ENCODE results near the gene HTR3D.

DNA sequence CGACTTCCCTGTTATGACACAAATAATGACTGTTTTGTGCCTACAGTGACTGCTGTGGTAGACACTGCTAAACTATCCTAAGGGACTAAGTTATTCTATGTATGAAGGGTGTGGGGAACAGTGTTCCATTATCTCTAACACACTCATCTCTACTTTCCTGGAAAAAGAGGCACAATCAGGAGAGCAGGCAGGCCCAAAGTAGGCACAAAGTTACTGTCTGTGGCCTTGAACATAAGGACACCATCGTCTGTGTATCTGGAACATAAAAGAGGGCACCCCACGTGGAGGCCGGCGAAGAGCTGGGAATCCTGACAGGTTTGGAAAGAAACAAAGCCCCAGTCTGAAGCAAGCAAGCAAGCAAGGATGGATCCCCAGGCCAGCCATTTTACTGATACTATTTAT lies 15.4 kb upstream of the HTR3D start:
- TF ChIP-seq, protein P1, sequence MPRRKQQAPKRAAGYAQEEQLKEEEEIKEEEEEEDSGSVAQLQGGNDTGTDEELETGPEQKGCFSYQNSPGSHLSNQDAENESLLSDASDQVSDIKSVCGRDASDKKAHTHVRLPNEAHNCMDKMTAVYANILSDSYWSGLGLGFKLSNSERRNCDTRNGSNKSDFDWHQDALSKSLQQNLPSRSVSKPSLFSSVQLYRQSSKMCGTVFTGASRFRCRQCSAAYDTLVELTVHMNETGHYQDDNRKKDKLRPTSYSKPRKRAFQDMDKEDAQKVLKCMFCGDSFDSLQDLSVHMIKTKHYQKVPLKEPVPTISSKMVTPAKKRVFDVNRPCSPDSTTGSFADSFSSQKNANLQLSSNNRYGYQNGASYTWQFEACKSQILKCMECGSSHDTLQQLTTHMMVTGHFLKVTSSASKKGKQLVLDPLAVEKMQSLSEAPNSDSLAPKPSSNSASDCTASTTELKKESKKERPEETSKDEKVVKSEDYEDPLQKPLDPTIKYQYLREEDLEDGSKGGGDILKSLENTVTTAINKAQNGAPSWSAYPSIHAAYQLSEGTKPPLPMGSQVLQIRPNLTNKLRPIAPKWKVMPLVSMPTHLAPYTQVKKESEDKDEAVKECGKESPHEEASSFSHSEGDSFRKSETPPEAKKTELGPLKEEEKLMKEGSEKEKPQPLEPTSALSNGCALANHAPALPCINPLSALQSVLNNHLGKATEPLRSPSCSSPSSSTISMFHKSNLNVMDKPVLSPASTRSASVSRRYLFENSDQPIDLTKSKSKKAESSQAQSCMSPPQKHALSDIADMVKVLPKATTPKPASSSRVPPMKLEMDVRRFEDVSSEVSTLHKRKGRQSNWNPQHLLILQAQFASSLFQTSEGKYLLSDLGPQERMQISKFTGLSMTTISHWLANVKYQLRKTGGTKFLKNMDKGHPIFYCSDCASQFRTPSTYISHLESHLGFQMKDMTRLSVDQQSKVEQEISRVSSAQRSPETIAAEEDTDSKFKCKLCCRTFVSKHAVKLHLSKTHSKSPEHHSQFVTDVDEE (CRISPR knock-in tag; IDR thresholded peaks at IDR 0.05) = no peak
- TF ChIP-seq RARB (CRISPR knock-in tag; IDR thresholded peaks at IDR 0.05) (no peak), PATZ1 (CRISPR knock-in tag; IDR thresholded peaks at IDR 0.05; ENCODE audit: borderline replicate concordance) (no peak), ZNF70 (CRISPR knock-in tag; IDR thresholded peaks at IDR 0.05) (no peak), ZNF565 (CRISPR knock-in tag; conservative IDR thresholded peaks at IDR 0.05; ENCODE audit: low read depth) (no peak), POU6F1 (CRISPR knock-in tag; IDR thresholded peaks at IDR 0.05; ENCODE audit: borderline replicate concordance, low read depth) (no peak), ZFP3 (CRISPR knock-in tag; IDR thresholded peaks at IDR 0.05) (no peak), TCF4 (CRISPR knock-in tag; IDR thresholded peaks at IDR 0.05; ENCODE audit: borderline replicate concordance) (no peak), ZC3H10 (CRISPR knock-in tag; IDR thresholded peaks at IDR 0.05) (no peak), TOX (CRISPR knock-in tag; IDR thresholded peaks at IDR 0.05; ENCODE audit: borderline replicate concordance) (no peak), ARNTL (CRISPR knock-in tag; IDR thresholded peaks at IDR 0.05; ENCODE audit: borderline replicate concordance, low read depth) (no peak)

All from SK-N-SH treated with all-trans-retinoic acid at 6 μM for 48 hours (cell line).